Transverse colon (tissue), 4 donors: ENCODE results near the gene HIBCH. TPM values are rescaled to one million over a fixed set of nuclear protein-coding genes. Genes with fewer than 3 reads are reported as not detected.

ENCODE experiments used
- DNase-seq: peaks from one replicate; pipeline ENCODE4 v3.0.0-alpha.2; 2019
- H3K27ac ChIP-seq, 4 donors: fragments of 200-600 bp; sonication (generic); 2 replicates each; pipeline ENCODE4 v1.5.1; 2016 to 2018; ENCODE audit warnings: inconsistent platforms in 4 of 4
- H3K27me3 ChIP-seq: fragments of 200-600 bp; sonication (generic); 2 replicates; pipeline ENCODE4 v1.5.1; 2017; ENCODE audit warnings: inconsistent platforms
- H3K36me3 ChIP-seq, 4 donors: fragments of 200-600 bp; sonication (generic); 2 replicates each; pipeline ENCODE4 v1.5.1; 2017 to 2019; ENCODE audit warnings: inconsistent platforms in 4 of 4
- H3K4me1 ChIP-seq, 4 donors: fragments of 200-600 bp; sonication (generic); 2 replicates each; pipeline ENCODE4 v1.5.1; 2017 to 2020; ENCODE audit warnings: inconsistent platforms in 4 of 4
- H3K4me3 ChIP-seq, 4 donors: fragments of 200-600 bp; sonication (generic); 1 replicate in 1 of 4; 2 replicates in 3 of 4; pipeline versions ENCODE4 v1.5.1 to v1.6.1; 2017 to 2019; ENCODE audit warnings: inconsistent platforms in 4 of 4
- H3K9me3 ChIP-seq, 2 donors: fragments of 200-600 bp; sonication (generic); 2 replicates each; pipeline ENCODE4 v1.5.1; 2017 to 2019; ENCODE audit warnings: inconsistent platforms in 2 of 2
- EP300 ChIP-seq: sonication (generic); formaldehyde crosslinking; IDR thresholded peaks from one replicate; pipeline ENCODE4 v1.6.1; 2017; ENCODE audit warnings: antibody characterized with exemption, low read depth
- POLR2A ChIP-seq: fragments of 450-650 bp; IDR thresholded peaks from one replicate; pipeline ENCODE4 v1.6.1; 2016; ENCODE audit warnings: antibody characterized with exemption, mild to moderate bottlenecking, moderate library complexity
- POLR2AphosphoS5 ChIP-seq, 3 donors: sonication (generic); formaldehyde crosslinking; IDR thresholded peaks; one replicate each; pipeline ENCODE4 v1.6.1; 2016; ENCODE audit warnings: antibody characterized with exemption in 3 of 3
- WGBS, 2 donors: methylation state at CpG; one replicate each; pipeline ENCODE4 v1.1.5; 2018; ENCODE audit warnings: low coverage in 1 of 2; 5-methylcytosine and 5-hydroxymethylcytosine counted together
- in situ Hi-C, 4 donors: fragments of 200-750 bp; cut with MboI; loops; one replicate each; pipeline versions ENCODE4 v1.15.0 to v1.15.1; 2017; ENCODE audit warnings: low sequenced_read_pairs in 3 of 4, low pct_ligation_motif_present in 1 of 4, low pct_unique_long_range_greater_than_20kb in 1 of 4
- intact Hi-C: fragments of 100-400 bp; cut with DNase I; formaldehyde crosslinking; loops from one replicate; pipeline ENCODE4 v1.15.1; 2023; ENCODE audit warnings: low total_unique reads
- total RNA-seq, 4 donors: library from RNA; depleted of rRNA; stranded (reverse); fragments of >200 nt; gene quantifications; one replicate each; pipeline ENCODE4 v1.1.0, GENCODE V29; 2016
- TF ChIP-seq, protein P1 (sequence below), 5 experiments: fragments of 200-600 bp in 3 of 5; fragments of 450-650 bp in 2 of 5; sonication (generic) in 3 of 5; IDR thresholded peaks; 1 replicate in 2 of 5; 2 replicates in 3 of 5; pipeline ENCODE4 v1.5.1; 2016 to 2017; ENCODE audit warnings: antibody characterized with exemption in 5 of 5, inconsistent platforms in 3 of 5, mild to moderate bottlenecking in 2 of 5, moderate library complexity in 1 of 5

The HIBCH gene
- total RNA-seq, 4 donors from 2014 or later, result 6.0 to 33.0 (median 19.8) TPM

GRCh38 chr2:190180313-190181122, 139.1 kb downstream of the HIBCH start:
- intact Hi-C loops (no loop called here), in situ Hi-C loops (no loop called here)
- H3K4me3 ChIP-seq, result peak overlapping the region; percentile 60 to 73 (median 70)
- H3K4me1 ChIP-seq, result peaks cover 6 to 41% (median 20%) of the 10 kb centered on the region in 4 donors
- no peaks in the 10 kb centered on the region for H3K27me3 ChIP-seq
- peak overlapping the region; percentile 88 to 95 (median 90) for H3K27ac ChIP-seq
- H3K9me3 ChIP-seq, result no peaks in the 10 kb centered on the region
- no peak for TF ChIP-seq EP300
- TF ChIP-seq POLR2AphosphoS5 (IDR thresholded peaks at IDR 0.05), result peak in 2 of 3 donors; percentile 40 to 67
- TF ChIP-seq, protein P1, sequence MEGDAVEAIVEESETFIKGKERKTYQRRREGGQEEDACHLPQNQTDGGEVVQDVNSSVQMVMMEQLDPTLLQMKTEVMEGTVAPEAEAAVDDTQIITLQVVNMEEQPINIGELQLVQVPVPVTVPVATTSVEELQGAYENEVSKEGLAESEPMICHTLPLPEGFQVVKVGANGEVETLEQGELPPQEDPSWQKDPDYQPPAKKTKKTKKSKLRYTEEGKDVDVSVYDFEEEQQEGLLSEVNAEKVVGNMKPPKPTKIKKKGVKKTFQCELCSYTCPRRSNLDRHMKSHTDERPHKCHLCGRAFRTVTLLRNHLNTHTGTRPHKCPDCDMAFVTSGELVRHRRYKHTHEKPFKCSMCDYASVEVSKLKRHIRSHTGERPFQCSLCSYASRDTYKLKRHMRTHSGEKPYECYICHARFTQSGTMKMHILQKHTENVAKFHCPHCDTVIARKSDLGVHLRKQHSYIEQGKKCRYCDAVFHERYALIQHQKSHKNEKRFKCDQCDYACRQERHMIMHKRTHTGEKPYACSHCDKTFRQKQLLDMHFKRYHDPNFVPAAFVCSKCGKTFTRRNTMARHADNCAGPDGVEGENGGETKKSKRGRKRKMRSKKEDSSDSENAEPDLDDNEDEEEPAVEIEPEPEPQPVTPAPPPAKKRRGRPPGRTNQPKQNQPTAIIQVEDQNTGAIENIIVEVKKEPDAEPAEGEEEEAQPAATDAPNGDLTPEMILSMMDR (IDR thresholded peaks at IDR 0.05), result peak; percentile 56 to 79 (median 58)
- peak; percentile 40 for TF ChIP-seq POLR2A
- no peaks in the 10 kb centered on the region for H3K36me3 ChIP-seq
- 0% methylated on average over 44 of the region's 82 CpGs; no CpG with 5 or more reads in 1 of the 2 donors for WGBS, 2 donors
- DNase-seq, result peak; percentile 82

- Histone ChIP-seq H3K9me3 (no peaks in the 10 kb centered on the region), H3K27me3 (no peaks in the 10 kb centered on the region), H3K27ac (peak overlapping the region; percentile 88 to 95 (median 90)), H3K36me3 (no peaks in the 10 kb centered on the region), H3K4me3 (peak overlapping the region; percentile 60 to 73 (median 70)), H3K4me1 (peaks cover 6 to 36% (median 18%) of the 10 kb centered on the region in 4 donors)
- in situ Hi-C loops (no loop called here), intact Hi-C loops (no loop called here)
- DNase-seq, result no peak
- TF ChIP-seq, protein P1 (IDR thresholded peaks at IDR 0.05), result no peak
- TF ChIP-seq EP300 (no peak), POLR2A (no peak), POLR2AphosphoS5 (IDR thresholded peaks at IDR 0.05) (no peak)
- 42 to 73% methylated on average over 5 to 13 of the region's 13 CpGs for WGBS, 2 donors
Measured at GRCh38 chr2:190179754-190180312, 139.8 kb downstream of the HIBCH start.

DNA sequence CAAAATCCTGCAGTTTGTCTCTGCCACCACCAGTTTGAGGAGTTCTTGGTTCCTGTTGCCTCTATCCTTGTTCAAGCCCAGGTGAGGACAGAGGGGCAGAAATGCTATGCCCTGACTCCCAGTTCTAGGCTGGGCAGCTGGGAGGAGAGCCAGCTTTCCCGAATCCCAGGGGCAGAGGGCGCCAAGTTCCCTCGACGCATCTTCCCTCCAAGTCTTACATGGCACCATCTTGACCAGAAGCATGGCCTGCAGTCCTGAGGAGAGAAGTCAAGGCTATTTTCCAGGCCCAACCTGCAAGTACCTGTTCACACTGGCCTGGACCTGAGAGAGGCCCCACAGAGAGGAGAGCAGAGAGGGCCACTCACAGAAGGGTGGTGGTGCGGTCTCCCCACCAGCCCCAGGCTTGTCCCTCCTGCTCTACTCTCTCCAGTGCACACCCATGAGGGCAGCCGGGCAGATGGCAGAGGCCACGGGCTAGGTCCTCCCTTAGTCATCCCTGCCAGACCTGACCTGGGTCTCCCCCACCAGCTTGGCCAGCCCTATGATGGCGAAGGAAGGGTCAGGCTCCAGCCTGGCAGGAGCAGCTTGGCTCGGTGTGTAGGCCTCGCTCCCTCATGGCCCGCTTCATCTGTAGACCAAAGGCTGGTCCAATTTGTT, 141.4 kb downstream of the HIBCH start:
- Histone ChIP-seq H3K36me3 (no peaks in the 10 kb centered on the region), H3K4me1 (peaks cover 6 to 21% (median 12%) of the 10 kb centered on the region in 4 donors), H3K27ac (no peak overlapping the region), H3K27me3 (no peaks in the 10 kb centered on the region), H3K9me3 (no peaks in the 10 kb centered on the region), H3K4me3 (no peak overlapping the region)
- WGBS, 2 donors, result 95 to 100% methylated on average over 2 to 11 of the region's 11 CpGs
- in situ Hi-C loops, result no loop called here
- TF ChIP-seq POLR2AphosphoS5 (IDR thresholded peaks at IDR 0.05), result no peak
- TF ChIP-seq EP300, result no peak
- TF ChIP-seq, protein P1 (IDR thresholded peaks at IDR 0.05), result no peak
- no peak for TF ChIP-seq POLR2A
- intact Hi-C loops, result no loop called here
- no peak for DNase-seq
